Natural killer cell (primary cell): ENCODE results near the gene RHEB. TPM values are rescaled to one million over a fixed set of nuclear protein-coding genes. Genes with fewer than 3 reads are reported as not detected.

Experiments used
- ATAC-seq, 3 donors: fragments of 150-1000 bp in 2 of 3; fragments of 200-7000 bp in 1 of 3; cut with Tn5 transposase; 1 replicate in 1 of 3; 2 replicates in 2 of 3; pipeline ENCODE4 v1.10.0; 2021; ENCODE audit warnings: mild to moderate bottlenecking in 2 of 3, moderate library complexity in 2 of 3
- DNase-seq, 2 donors: peaks; one replicate each; pipeline versions ENCODE4 v3.0.0 to v3.0.0-alpha.2; 2013 to 2021; ENCODE audit warnings: mixed read lengths in 1 of 2
- H3K27ac ChIP-seq: one replicate; pipeline ENCODE4 v1.5.1; 2013; ENCODE audit warnings: mild to moderate bottlenecking, low read length
- H3K27me3 ChIP-seq: one replicate; pipeline ENCODE4 v1.6.1; 2013; ENCODE audit warnings: low read length; ENCODE audit not compliant: control insufficient read depth, insufficient read depth
- H3K36me3 ChIP-seq: one replicate; pipeline ENCODE4 v1.6.1; 2013; ENCODE audit warnings: low read length; ENCODE audit not compliant: control insufficient read depth, insufficient read depth
- H3K4me1 ChIP-seq: one replicate; pipeline ENCODE4 v1.6.1; 2013; ENCODE audit warnings: low read length; ENCODE audit not compliant: control insufficient read depth, insufficient read depth
- H3K4me3 ChIP-seq: one replicate; pipeline ENCODE4 v1.5.1; 2013; ENCODE audit warnings: low read length
- H3K9me3 ChIP-seq: one replicate; pipeline ENCODE4 v1.6.1; 2013; ENCODE audit warnings: low read length; ENCODE audit not compliant: control insufficient read depth, insufficient read depth
- H3K27ac Mint-ChIP-seq, 2 donors: one replicate each; pipeline ENCODE4 v1.8.0; 2022; ENCODE audit warnings: mild to moderate bottlenecking in 2 of 2, mixed read lengths in 2 of 2, moderate library complexity in 1 of 2
- H3K27me3 Mint-ChIP-seq, 2 donors: one replicate each; pipeline ENCODE4 v1.8.0; 2022; ENCODE audit warnings: low read depth in 2 of 2, mixed read lengths in 2 of 2
- H3K36me3 Mint-ChIP-seq: one replicate; pipeline ENCODE4 v1.8.0; 2022; ENCODE audit warnings: mixed read lengths
- H3K4me1 Mint-ChIP-seq, 2 donors: one replicate each; pipeline ENCODE4 v1.8.0; 2022; ENCODE audit warnings: mixed read lengths in 2 of 2
- H3K4me3 Mint-ChIP-seq: one replicate; pipeline ENCODE4 v1.8.0; 2022; ENCODE audit warnings: mild to moderate bottlenecking, moderate library complexity, mixed read lengths
- H3K9me3 Mint-ChIP-seq, 2 donors: one replicate each; pipeline ENCODE4 v1.8.0; 2022; ENCODE audit warnings: mixed read lengths in 2 of 2
- WGBS: methylation state at CpG from one replicate; pipeline ENCODE4 v1.1.7; 2013; ENCODE audit warnings: missing lambda C conversion rate; ENCODE audit not compliant: insufficient coverage; 5-methylcytosine and 5-hydroxymethylcytosine counted together
- intact Hi-C: fragments of 100-400 bp; cut with micrococcal nuclease; formaldehyde crosslinking; loops from one replicate; pipeline ENCODE4 v1.14.2; 2022
- total RNA-seq, 4 donors: library from RNA; stranded (reverse); fragments of 120-200 nt in 1 of 4; gene quantifications; one replicate each; pipeline versions ENCODE4 v1.2.3 to v1.2.4, GENCODE V29; 2013 to 2022
- TF ChIP-seq, protein P1 (sequence below): fragments of 200-600 bp; IDR thresholded peaks from one replicate; pipeline ENCODE4 v1.8.0; 2022; ENCODE audit warnings: antibody characterized with exemption

RHEB gene
- total RNA-seq, 3 donors from 2014 or later (not counting 1 experiment from before 2014, with no cell fraction given), result 51.0 to 63.3 (median 63.3) TPM

- H3K9me3 ChIP-seq, result no peaks in the 10 kb centered on the region
- Mint-ChIP-seq H3K27me3 (peaks cover 21 to 49% of the 10 kb centered on the region in 2 donors), H3K9me3 (no peaks in the 10 kb centered on the region), H3K4me1 (peaks cover 12 to 21% of the 10 kb centered on the region in 2 donors), H3K4me3 (no peak overlapping the region), H3K36me3 (no peaks in the 10 kb centered on the region), H3K27ac (no peak overlapping the region)
- H3K27ac ChIP-seq, result no peak overlapping the region
- H3K36me3 ChIP-seq, result no peaks in the 10 kb centered on the region
- TF ChIP-seq, protein P1, sequence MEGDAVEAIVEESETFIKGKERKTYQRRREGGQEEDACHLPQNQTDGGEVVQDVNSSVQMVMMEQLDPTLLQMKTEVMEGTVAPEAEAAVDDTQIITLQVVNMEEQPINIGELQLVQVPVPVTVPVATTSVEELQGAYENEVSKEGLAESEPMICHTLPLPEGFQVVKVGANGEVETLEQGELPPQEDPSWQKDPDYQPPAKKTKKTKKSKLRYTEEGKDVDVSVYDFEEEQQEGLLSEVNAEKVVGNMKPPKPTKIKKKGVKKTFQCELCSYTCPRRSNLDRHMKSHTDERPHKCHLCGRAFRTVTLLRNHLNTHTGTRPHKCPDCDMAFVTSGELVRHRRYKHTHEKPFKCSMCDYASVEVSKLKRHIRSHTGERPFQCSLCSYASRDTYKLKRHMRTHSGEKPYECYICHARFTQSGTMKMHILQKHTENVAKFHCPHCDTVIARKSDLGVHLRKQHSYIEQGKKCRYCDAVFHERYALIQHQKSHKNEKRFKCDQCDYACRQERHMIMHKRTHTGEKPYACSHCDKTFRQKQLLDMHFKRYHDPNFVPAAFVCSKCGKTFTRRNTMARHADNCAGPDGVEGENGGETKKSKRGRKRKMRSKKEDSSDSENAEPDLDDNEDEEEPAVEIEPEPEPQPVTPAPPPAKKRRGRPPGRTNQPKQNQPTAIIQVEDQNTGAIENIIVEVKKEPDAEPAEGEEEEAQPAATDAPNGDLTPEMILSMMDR, result no peak
- H3K27me3 ChIP-seq, result peaks cover 2% of the 10 kb centered on the region
- 89% methylated on average over 17 of the region's 17 CpGs for WGBS
- no peaks in the 10 kb centered on the region for H3K4me1 ChIP-seq
- no peak overlapping the region for H3K4me3 ChIP-seq
- ATAC-seq (no peak), DNase-seq (no peak)
- intact Hi-C loops, result no loop called here
Measured at GRCh38 chr7:151541709-151542499, 22.2 kb upstream of the RHEB start.

DNA sequence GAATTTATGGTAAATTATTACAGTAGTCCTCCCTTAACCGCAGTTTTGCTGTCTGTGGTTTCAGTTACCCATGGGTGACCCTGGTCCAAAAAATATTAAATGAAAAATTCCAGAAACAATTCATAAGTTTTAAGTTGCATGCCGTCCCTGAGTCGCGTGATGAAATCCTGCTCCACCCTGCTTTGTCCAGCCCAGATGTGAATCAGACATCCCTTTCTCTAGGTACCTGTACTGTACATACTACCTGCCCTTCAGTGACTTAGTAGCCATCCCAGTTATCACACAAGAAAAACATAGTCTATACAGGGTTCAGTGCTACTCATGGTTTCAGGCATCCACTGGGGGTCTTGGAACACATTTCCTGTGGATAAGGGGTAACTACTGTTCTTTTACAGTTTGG is 20.5 kb upstream of the RHEB start:
- 93% methylated on average over 4 of the region's 4 CpGs for WGBS
- DNase-seq (no peak), ATAC-seq (no peak)
- Mint-ChIP-seq H3K36me3 (no peaks in the 10 kb centered on the region), H3K9me3 (peaks cover 2 to 4% of the 10 kb centered on the region in 2 donors), H3K27me3 (peaks cover 16 to 36% of the 10 kb centered on the region in 2 donors), H3K27ac (no peak overlapping the region), H3K4me1 (peaks cover 24 to 31% of the 10 kb centered on the region in 2 donors), H3K4me3 (no peak overlapping the region)
- intact Hi-C loops, result no loop called here
- Histone ChIP-seq H3K27ac (no peak overlapping the region), H3K27me3 (no peaks in the 10 kb centered on the region), H3K36me3 (no peaks in the 10 kb centered on the region), H3K4me1 (no peaks in the 10 kb centered on the region), H3K9me3 (no peaks in the 10 kb centered on the region), H3K4me3 (no peak overlapping the region)
- TF ChIP-seq, protein P1, result no peak

- Histone ChIP-seq H3K4me1 (no peaks in the 10 kb centered on the region), H3K4me3 (no peak overlapping the region), H3K27ac (no peak overlapping the region), H3K27me3 (no peaks in the 10 kb centered on the region), H3K36me3 (no peaks in the 10 kb centered on the region), H3K9me3 (no peaks in the 10 kb centered on the region)
- intact Hi-C loops, result no loop called here
- H3K9me3 Mint-ChIP-seq, result peaks cover 2 to 4% of the 10 kb centered on the region in 2 donors
- H3K4me1 Mint-ChIP-seq, result peaks cover 24 to 31% of the 10 kb centered on the region in 2 donors
- ATAC-seq (peak in 1 of 3 donors; percentile 38), DNase-seq (no peak)
- H3K36me3 Mint-ChIP-seq, result no peaks in the 10 kb centered on the region
- TF ChIP-seq, protein P1, result no peak
- H3K27ac Mint-ChIP-seq, result no peak overlapping the region
- H3K4me3 Mint-ChIP-seq, result no peak overlapping the region
- WGBS, result 82% methylated on average over 9 of the region's 9 CpGs
- peaks cover 13 to 27% of the 10 kb centered on the region in 2 donors for H3K27me3 Mint-ChIP-seq
Measured at GRCh38 chr7:151539088-151539671, 19.5 kb upstream of the RHEB start.
